HG02840 (cell line): ENCODE measurements around the gene CHST3.

Source experiments
- ATAC-seq: cut with Tn5 transposase; IDR thresholded peaks from one replicate; pipeline ENCODE4 v1.9.1; 2021; ENCODE audit warnings: mild to moderate bottlenecking, moderate library complexity, moderate number of reproducible peaks; ENCODE audit not compliant: unreplicated experiment, low FRiP score

The CHST3 gene

GRCh38 chr10:72009051-72009424, 44.8 kb downstream of the CHST3 start:
- no peak for ATAC-seq

DNA sequence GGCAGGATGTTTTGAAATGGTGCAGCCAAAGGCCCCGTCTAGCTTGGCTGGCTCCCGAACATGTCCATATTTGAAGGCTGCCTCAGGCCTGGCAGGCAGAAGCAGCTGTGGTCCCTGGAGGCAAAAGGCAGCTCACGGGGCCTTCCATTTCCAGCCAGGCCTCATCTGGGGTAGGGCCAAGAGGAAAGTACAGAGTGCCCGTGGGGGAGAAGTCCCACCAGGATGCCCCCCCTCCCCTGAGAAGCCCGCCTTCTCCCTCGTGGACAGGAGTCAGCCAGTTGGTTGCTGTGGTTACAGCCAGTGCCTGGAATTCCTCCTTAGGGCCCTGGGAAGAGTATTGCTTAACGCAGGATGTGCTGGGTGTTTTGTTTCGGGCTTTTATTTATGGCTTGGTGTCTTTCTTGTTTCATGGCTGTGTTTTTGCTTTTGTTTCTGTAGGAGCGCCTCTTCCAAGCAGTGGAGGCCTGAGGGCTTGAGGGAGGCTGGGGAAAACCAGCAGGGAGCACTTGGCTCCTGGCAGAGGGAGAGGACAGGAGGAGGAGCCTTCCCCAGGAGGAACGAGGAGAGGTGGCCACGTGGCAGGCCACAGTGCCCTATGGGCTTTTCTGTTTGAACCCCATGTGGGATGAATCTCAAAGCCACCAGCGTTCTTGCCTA, 45.4 kb downstream of the CHST3 start:
- no peak for ATAC-seq

DNA sequence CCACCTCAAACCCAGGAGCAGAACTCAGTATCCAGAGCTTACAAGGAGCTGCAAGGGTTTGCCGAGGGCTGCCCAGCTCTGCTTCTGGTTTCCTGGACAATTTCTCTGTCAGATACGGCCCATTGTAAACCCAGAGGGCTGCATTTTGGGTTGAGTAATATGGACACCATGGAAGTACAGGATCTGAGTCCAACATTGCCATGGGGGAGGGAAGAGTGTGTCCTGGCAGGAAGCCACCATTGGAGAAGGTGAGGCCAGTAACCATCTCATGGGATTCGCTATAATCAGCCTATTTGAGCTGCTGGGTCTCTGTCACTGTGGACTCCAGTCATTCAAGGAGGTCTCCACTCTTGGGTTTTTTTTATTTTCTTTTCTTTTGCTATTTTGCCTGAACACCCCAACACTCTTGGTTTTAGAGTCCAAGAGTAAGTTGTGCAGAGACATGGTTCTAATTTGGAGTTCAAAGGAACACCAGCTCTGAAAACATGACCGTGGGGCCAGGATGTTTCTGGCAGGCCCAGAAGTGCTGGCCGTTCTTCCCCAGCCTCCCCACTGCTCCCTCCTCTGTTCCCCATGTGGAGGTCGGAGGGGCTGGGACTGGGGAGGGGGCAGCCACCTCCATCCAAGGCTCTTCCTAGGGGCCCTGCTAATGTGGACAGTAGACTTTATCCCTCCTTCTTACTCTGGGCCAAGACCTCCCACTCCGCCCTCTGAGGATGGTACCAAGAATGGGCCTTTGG, 46.2 kb downstream of the CHST3 start:
- ATAC-seq: no peak

- ATAC-seq: no peak
Measured at GRCh38 chr10:72011016-72011415, 46.8 kb downstream of the CHST3 start.

- no peak for ATAC-seq
Measured at GRCh38 chr10:72011468-72011867, 47.3 kb downstream of the CHST3 start.

DNA sequence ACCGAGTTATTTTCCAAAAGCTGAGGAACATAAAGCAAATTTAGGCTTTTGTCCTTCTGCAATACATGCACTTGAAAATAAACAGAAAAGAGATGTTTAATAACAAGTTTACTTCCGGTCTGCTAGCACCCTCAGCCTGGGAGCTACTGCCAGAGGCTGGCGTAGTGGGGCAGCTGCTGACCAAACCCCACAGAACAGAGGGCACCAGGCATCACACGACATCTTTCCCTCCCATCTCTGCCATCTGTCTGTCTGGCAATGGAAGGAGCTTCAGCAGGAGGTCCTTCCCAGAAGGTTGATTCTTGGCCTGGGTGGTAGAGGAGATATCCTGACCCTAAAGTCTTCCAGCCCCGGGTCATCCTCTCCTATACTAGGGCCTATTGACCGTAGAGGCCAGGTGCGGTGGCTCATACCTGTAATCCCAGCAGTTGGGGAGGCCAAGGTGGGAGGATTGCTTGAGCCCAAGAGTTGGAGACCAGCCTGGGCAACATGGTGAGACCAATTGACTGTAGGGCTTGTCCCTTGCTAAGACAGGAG, 47.8 kb downstream of the CHST3 start:
- ATAC-seq: no peak

GRCh38 chr10:72012796-72013195, 48.6 kb downstream of the CHST3 start:
- no peak for ATAC-seq

DNA sequence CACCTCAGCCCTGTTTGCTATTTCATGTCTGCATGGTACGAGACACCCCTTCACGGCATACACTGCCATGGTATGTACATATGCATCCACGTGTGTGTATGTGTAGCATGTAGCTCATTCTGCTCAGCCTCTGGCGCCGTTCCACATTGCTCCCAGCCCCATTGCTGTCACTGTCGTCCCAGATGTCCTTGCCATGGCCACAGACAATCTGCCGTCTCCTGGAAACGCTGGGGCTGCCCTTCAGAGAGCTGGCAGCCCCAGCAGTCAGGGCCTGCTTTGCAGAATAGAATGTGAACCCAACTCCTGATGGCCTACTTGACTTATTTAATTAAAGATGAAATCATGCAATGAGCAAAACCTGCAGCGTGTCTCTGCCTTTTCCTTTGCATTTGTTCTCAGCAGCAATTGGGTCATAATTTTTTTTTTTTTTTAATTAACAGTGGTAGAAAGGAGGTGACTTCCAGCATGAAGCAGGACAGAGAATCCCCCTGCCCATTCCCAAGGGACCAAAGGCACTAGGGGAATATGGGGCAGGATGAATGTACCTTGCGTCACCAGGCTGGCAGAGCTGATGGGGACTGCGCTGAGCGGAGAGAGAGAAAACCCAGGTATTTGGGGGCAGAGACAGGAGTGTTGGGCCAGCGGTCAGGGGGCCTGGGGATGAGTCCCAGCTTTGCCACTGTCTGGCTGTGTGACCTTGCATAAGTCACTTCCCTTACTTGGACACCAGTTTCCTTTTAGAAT, 49.2 kb downstream of the CHST3 start:
- ATAC-seq: no peak

- ATAC-seq: no peak
Measured at GRCh38 chr10:72014197-72014596, 50.0 kb downstream of the CHST3 start.

- ATAC-seq: no peak
Measured at GRCh38 chr10:72014785-72015480, 50.7 kb downstream of the CHST3 start.

DNA sequence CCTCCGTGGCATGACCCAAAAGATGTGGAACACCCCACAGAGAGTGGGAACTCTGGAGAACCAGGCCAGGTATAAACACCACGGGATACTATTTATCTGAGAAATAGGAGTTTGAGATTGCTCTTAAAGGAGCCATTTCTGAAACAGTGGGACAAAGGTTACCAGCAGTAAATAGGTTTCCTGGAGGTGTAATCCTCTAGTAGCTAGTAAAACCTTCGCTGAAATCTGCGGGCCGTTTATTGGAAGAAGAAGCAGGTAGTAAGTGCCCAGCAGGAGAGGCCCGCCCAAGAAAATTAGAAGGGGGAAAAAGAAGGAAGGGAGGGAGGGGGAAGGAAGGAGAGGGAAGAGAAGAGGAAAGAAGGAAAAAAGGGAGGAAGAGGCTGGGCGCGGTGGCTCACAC, 51.6 kb downstream of the CHST3 start:
- ATAC-seq: no peak

- no peak for ATAC-seq
Measured at GRCh38 chr10:72016608-72017300, 52.6 kb downstream of the CHST3 start.

DNA sequence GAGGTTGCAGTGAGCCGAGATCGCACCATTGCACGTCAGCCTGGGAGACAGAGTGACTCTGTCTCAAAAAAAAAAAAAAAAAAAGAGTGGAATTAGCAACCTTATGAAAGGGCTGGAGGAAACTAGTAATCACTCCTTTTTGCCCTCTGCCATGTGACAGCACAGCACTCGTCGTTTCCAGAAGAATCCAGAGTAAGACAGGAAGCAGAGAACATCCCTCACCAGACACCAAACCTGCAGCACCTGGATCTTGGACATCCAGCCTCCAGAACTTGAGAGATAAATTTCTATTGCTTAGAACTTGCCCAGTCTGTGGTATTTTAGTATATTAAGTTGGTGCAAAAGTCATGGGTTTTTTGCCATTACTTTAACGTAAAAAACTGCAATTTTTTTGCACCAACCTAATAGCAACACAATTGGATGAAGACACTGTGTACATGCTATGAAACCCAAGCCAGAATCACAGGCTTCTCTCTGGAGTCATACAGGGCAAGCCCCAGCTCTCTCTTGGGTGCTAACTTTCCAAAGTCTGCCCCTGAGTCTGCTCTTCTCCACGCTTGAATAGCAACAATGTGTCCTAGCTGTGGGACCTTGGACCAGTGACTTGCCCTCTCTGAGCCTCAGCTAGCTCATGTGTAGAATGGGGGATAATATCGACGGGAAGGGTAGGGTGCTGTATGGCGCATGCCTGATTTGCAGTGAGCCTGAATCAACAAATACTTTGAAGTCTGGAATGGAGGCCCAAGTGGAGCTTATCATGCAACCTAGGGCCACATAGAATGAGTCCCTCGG, 55.1 kb downstream of the CHST3 start:
- no peak for ATAC-seq

DNA sequence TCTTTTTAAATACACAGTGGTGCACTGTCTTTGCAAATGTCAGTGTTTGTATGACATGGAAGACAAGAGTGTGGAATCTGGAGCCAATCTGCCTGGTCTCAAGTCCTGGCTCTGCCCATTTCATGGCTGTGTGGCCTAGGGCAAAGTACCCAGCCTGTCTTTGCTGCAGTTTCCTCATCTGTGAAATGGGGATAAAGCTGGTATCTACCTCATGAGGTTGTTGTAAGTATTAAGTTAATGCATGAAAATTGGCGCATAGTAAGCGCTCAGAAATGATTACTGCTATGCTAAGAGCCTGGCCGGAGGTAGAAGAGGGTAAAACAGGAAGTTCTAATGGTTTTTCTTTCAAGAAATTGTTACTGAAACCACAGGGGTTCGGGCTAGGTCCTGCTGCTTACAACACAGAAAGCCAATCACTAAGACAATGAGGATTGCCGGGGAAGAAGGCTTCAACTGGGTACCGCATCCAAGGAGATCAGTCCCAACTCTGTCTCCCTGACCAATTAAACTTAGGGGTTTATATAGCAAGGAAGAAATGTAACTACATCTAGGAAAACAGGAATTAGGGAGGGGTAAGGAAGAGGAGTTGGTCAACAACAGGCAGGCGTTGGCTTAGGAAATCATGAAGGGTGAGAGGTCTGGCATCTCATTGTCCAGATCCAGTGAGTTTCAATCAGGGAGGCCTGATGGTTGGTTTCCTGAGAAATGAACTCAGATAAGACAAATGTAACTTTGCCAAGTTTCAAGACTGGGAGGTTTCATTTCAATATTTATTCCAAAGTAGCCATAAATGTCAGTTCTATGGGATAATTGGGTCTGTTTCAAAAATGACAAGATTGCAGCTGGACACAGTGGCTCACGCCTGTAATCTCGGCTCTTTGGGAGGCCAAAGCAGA, 57.0 kb downstream of the CHST3 start:
- no peak for ATAC-seq

DNA sequence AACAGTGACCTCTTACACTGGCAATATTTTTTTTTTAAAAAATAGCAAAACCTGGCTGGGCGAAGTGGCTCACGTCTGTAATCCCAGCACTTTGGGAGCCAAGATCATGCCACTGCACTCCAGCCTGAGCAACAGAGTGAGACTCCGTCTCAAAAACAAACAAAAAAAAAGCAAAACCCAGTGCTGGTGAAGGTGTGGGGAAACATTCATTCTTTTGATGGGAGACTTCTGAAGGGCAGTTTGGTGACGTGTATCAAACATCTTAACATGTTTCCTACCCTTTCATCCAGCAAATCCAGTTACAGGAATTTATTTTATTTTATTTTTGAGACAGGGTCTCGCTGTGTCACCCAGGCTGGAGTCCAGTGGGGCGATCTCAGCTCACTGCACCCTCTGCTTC, 58.0 kb downstream of the CHST3 start:
- ATAC-seq: no peak

- no peak for ATAC-seq
Measured at GRCh38 chr10:72024596-72024995, 60.4 kb downstream of the CHST3 start.

DNA sequence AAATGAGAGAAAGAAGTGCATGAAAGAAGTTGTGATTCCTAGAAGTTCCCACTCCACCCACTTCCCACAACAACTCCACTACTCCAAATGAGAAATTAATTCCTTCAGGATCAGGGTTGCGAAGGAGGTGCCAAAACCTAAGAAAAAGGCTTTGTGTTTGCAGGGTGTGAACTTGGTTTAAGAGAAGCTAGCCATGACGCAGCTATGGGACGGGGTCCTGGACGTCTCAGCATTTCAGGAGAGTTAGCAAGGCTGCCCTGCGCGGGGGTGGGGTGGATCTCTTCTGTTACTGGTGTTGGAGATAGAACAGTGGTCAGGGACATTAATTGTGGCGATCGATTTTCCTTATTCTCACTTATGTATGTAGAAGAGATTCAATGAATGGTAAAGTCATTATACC, 61.2 kb downstream of the CHST3 start:
- ATAC-seq: no peak

GRCh38 chr10:72025832-72026231, 61.6 kb downstream of the CHST3 start:
- no peak for ATAC-seq
